ENCODE measurements around the gene HACE1. TPM values are rescaled to one million over a fixed set of nuclear protein-coding genes. Genes with fewer than 3 reads are reported as not detected.
"Not testable (repeated sequence)": the region's sequence is repeated elsewhere in the genome, so short reads cannot be mapped to it uniquely, and the experiment has no call there.

Gene HACE1
- total RNA-seq, 1 donor from 2014 or later: 23.6 TPM

GRCh38 chr6:104753251-104753650, 106.5 kb downstream of the HACE1 start:
- DNase-seq (ENCODE audit: low spot score, unreplicated experiment): no peak
- Mint-ChIP-seq H3K36me3 (ENCODE audit: insufficient read depth) (peaks cover 44% of the 10 kb centered on the region), H3K9me3 (ENCODE audit: low read depth) (peaks cover 32% of the 10 kb centered on the region), H3K4me1 (ENCODE audit: low read depth) (no peaks in the 10 kb centered on the region), H3K27me3 (no peaks in the 10 kb centered on the region), H3K27ac (no peak overlapping the region), H3K4me3 (ENCODE audit: low read depth) (no peak overlapping the region)
- TF ChIP-seq, protein P1, sequence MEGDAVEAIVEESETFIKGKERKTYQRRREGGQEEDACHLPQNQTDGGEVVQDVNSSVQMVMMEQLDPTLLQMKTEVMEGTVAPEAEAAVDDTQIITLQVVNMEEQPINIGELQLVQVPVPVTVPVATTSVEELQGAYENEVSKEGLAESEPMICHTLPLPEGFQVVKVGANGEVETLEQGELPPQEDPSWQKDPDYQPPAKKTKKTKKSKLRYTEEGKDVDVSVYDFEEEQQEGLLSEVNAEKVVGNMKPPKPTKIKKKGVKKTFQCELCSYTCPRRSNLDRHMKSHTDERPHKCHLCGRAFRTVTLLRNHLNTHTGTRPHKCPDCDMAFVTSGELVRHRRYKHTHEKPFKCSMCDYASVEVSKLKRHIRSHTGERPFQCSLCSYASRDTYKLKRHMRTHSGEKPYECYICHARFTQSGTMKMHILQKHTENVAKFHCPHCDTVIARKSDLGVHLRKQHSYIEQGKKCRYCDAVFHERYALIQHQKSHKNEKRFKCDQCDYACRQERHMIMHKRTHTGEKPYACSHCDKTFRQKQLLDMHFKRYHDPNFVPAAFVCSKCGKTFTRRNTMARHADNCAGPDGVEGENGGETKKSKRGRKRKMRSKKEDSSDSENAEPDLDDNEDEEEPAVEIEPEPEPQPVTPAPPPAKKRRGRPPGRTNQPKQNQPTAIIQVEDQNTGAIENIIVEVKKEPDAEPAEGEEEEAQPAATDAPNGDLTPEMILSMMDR (IDR thresholded peaks at IDR 0.05; ENCODE audit: unreplicated experiment): no peak

DNA sequence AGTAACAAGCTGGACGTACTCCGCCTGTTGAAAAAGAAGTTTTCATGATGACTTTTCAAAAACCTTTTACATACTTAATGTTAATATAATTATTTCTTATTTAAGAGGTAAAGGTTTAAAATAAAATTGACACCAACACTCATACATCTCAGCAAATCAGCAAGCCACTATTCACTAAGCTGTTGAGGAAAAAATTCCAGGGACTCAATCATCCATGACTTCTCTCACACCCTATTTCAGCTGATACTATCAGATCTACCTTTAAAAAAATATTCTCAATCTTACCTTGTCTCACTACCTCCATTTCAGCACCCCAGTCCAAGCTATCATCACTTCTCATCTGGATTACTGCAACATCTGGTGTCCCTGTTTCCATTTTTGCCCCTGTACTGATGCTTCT, 109.3 kb downstream of the HACE1 start:
- H3K4me1 Mint-ChIP-seq (ENCODE audit: low read depth): no peaks in the 10 kb centered on the region
- no peak overlapping the region for H3K4me3 Mint-ChIP-seq (ENCODE audit: low read depth)
- no peak for DNase-seq (ENCODE audit: low spot score, unreplicated experiment)
- TF ChIP-seq, protein P1 (IDR thresholded peaks at IDR 0.05; ENCODE audit: unreplicated experiment): no peak
- H3K27me3 Mint-ChIP-seq: no peaks in the 10 kb centered on the region
- H3K36me3 Mint-ChIP-seq (ENCODE audit: insufficient read depth): peaks cover 23% of the 10 kb centered on the region
- peaks cover 14% of the 10 kb centered on the region for H3K9me3 Mint-ChIP-seq (ENCODE audit: low read depth)
- H3K27ac Mint-ChIP-seq: no peak overlapping the region

- H3K36me3 Mint-ChIP-seq (ENCODE audit: insufficient read depth); H3K27ac Mint-ChIP-seq; H3K9me3 Mint-ChIP-seq (ENCODE audit: low read depth); H3K4me1 Mint-ChIP-seq (ENCODE audit: low read depth); H3K27me3 Mint-ChIP-seq; H3K4me3 Mint-ChIP-seq (ENCODE audit: low read depth); DNase-seq (ENCODE audit: low spot score, unreplicated experiment): not testable (repeated sequence)
These were observed 120.6 kb downstream of the HACE1 start for GRCh38 chr6:104739124-104739523.

- not testable (repeated sequence) for H3K4me1 Mint-ChIP-seq (ENCODE audit: low read depth); H3K4me3 Mint-ChIP-seq (ENCODE audit: low read depth); H3K27me3 Mint-ChIP-seq; DNase-seq (ENCODE audit: low spot score, unreplicated experiment); H3K36me3 Mint-ChIP-seq (ENCODE audit: insufficient read depth); H3K27ac Mint-ChIP-seq; H3K9me3 Mint-ChIP-seq (ENCODE audit: low read depth)
These were observed 122.2 kb downstream of the HACE1 start for GRCh38 chr6:104737567-104737966.

GRCh38 chr6:104736545-104736944, 123.2 kb downstream of the HACE1 start:
- TF ChIP-seq, protein P1 (IDR thresholded peaks at IDR 0.05; ENCODE audit: unreplicated experiment): no peak
- Mint-ChIP-seq H3K27ac (no peak overlapping the region), H3K4me3 (ENCODE audit: low read depth) (no peak overlapping the region), H3K4me1 (ENCODE audit: low read depth) (no peaks in the 10 kb centered on the region), H3K36me3 (ENCODE audit: insufficient read depth) (peaks cover 11% of the 10 kb centered on the region), H3K9me3 (ENCODE audit: low read depth) (no peaks in the 10 kb centered on the region), H3K27me3 (no peaks in the 10 kb centered on the region)
- DNase-seq (ENCODE audit: low spot score, unreplicated experiment): no peak

- peaks cover 9% of the 10 kb centered on the region for H3K36me3 Mint-ChIP-seq (ENCODE audit: insufficient read depth)
- no peak overlapping the region for H3K27ac Mint-ChIP-seq
- TF ChIP-seq, protein P1 (IDR thresholded peaks at IDR 0.05; ENCODE audit: unreplicated experiment): no peak
- no peaks in the 10 kb centered on the region for H3K4me1 Mint-ChIP-seq (ENCODE audit: low read depth)
- H3K9me3 Mint-ChIP-seq (ENCODE audit: low read depth): no peaks in the 10 kb centered on the region
- no peak overlapping the region for H3K4me3 Mint-ChIP-seq (ENCODE audit: low read depth)
- no peaks in the 10 kb centered on the region for H3K27me3 Mint-ChIP-seq
- DNase-seq (ENCODE audit: low spot score, unreplicated experiment): no peak
These were observed 129.3 kb downstream of the HACE1 start for GRCh38 chr6:104730450-104730849.
